LNCAP (cell line): ENCODE results near the gene PGS1.

Experiments used
- CTCF ChIP-seq: fragments of 450-650 bp; IDR thresholded peaks from 2 replicates; pipeline ENCODE4 v1.5.1; 2017; ENCODE audit warnings: mild to moderate bottlenecking

The PGS1 gene

GRCh38 chr17:78391051-78391431, 12.6 kb downstream of the PGS1 start:
- TF ChIP-seq CTCF, result no peak

GRCh38 chr17:78391843-78392242, 13.4 kb downstream of the PGS1 start:
- TF ChIP-seq CTCF, result no peak

- TF ChIP-seq CTCF, result no peak
Measured at GRCh38 chr17:78392295-78392694, 13.8 kb downstream of the PGS1 start.

DNA sequence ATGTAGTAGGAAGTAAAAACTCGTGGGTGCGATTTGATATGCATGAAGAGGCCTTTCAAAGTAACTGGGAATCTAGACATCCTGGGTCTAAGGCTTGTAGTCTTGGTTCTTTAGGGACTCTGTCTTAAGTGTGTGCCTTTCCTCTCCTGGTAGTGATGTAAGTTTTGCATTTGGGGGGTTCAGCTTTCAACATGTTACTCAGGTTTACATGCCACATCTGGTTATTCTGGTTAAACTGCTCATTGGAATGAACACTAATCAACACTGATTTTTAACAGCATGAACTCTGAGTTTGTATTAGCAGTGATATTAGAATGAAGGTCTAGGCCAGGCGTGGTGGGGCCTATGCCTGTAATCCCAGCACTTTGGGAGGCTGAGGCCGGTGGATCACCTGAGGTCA, 15.1 kb downstream of the PGS1 start:
- TF ChIP-seq CTCF, result no peak

- no peak for TF ChIP-seq CTCF
Measured at GRCh38 chr17:78394209-78394608, 15.8 kb downstream of the PGS1 start.

DNA sequence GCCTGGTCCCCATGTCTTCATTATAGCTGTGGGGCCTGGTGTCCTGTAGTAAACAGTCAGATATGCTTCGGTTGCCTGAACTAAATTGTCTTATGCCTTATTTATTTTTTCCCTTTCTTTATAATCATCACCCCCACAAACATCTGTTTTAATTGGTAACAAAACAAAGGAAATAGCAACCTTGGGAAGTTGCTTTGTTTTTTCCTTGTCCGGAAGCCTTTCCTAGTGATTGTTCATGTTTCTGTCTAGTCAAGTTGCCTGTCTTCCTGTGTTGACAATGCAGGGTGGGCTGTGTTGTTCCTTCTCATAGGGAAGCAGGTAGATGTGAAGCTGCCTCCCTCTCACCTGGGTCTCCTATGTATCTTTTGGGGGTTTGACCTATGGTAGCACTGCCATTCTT, 16.7 kb downstream of the PGS1 start:
- TF ChIP-seq CTCF, result no peak

- no peak for TF ChIP-seq CTCF
Measured at GRCh38 chr17:78396441-78397337, 18.2 kb downstream of the PGS1 start.
